RWPE2 (cell line): ENCODE measurements around the gene HECTD4.

ENCODE experiments used
- ATAC-seq: fragments of 200-7000 bp; cut with Tn5 transposase; 3 replicates; pipeline ENCODE4 v1.9.1; 2021; ENCODE audit warnings: low read depth
- DNase-seq: peaks from one replicate; pipeline ENCODE4 v3.0.0-alpha.2; 2020; ENCODE audit warnings: low spot score
- H3K27ac ChIP-seq: fragments of 450-650 bp; 2 replicates; pipeline ENCODE4 v1.5.1; 2017; ENCODE audit warnings: mild to moderate bottlenecking; ENCODE audit not compliant: poor library complexity, severe bottlenecking
- H3K27me3 ChIP-seq: fragments of 250-450 bp; sonication (Bioruptor Pico); 2 replicates; pipeline ENCODE4 v1.5.1; 2021; ENCODE audit warnings: mild to moderate bottlenecking, moderate library complexity; ENCODE audit not compliant: insufficient read depth, poor library complexity, severe bottlenecking
- H3K36me3 ChIP-seq: fragments of 250-450 bp; sonication (Bioruptor Pico); 2 replicates; pipeline ENCODE4 v1.5.1; 2020; ENCODE audit warnings: low read depth, mild to moderate bottlenecking, moderate library complexity
- H3K4me1 ChIP-seq: fragments of 250-450 bp; sonication (Bioruptor Pico); 2 replicates; pipeline ENCODE4 v1.5.1; 2021; ENCODE audit warnings: mild to moderate bottlenecking, moderate library complexity; ENCODE audit not compliant: insufficient read depth, poor library complexity, severe bottlenecking
- H3K4me3 ChIP-seq: fragments of 250-450 bp; sonication (Bioruptor Pico); 2 replicates; pipeline ENCODE4 v1.5.1; 2021; ENCODE audit warnings: mild to moderate bottlenecking, moderate library complexity; ENCODE audit not compliant: severe bottlenecking
- H3K9me3 ChIP-seq: fragments of 250-450 bp; sonication (Bioruptor Pico); 2 replicates; pipeline ENCODE4 v1.5.1; 2021; ENCODE audit warnings: mild to moderate bottlenecking, moderate library complexity; ENCODE audit not compliant: severe bottlenecking
- CTCF ChIP-seq: fragments of 450-650 bp; IDR thresholded peaks from one replicate; pipeline ENCODE4 v1.5.1; 2017; ENCODE audit warnings: mild to moderate bottlenecking, moderate library complexity; ENCODE audit not compliant: poor library complexity, severe bottlenecking

Gene HECTD4

GRCh38 chr12:112192475-112192874, 189.8 kb downstream of the HECTD4 start:
- H3K4me3 ChIP-seq = no peak overlapping the region
- no peaks in the 10 kb centered on the region for H3K27me3 ChIP-seq
- peaks cover 16% of the 10 kb centered on the region for H3K4me1 ChIP-seq
- H3K9me3 ChIP-seq = no peaks in the 10 kb centered on the region
- peak overlapping the region; percentile 20 for H3K27ac ChIP-seq
- no peak for ATAC-seq
- DNase-seq = no peak
- H3K36me3 ChIP-seq = peaks cover 8% of the 10 kb centered on the region
- no peak for TF ChIP-seq CTCF

DNA sequence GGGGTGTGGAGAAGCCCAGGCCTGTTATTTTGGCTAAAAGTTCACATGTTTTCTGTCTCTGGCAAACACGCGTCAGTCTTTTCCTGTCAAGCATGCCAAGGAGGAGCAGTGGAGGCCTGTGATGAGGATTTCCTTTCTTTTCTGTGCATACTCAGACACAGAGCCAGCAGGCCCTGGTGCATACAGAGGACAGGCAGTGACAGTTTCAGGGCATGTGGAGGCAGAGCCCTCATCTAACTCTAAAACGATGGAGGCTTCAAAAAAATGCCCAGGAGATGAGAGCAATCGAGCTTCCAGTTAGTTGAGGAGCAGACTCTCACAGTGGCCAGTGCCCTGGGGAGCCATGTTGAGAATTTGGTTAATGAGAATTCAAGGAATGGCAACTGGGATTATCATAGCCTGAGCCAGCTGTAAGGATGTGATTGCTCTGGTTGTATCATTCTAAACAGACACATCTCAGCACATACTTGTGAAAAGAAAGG, 190.3 kb downstream of the HECTD4 start:
- DNase-seq = no peak
- Histone ChIP-seq H3K4me3 (no peak overlapping the region), H3K4me1 (peaks cover 16% of the 10 kb centered on the region), H3K27ac (peak overlapping the region; percentile 20), H3K36me3 (peaks cover 6% of the 10 kb centered on the region), H3K27me3 (no peaks in the 10 kb centered on the region), H3K9me3 (no peaks in the 10 kb centered on the region)
- peak; percentile 41; the same call in 2 of the 3 replicates for ATAC-seq
- no peak for TF ChIP-seq CTCF

DNA sequence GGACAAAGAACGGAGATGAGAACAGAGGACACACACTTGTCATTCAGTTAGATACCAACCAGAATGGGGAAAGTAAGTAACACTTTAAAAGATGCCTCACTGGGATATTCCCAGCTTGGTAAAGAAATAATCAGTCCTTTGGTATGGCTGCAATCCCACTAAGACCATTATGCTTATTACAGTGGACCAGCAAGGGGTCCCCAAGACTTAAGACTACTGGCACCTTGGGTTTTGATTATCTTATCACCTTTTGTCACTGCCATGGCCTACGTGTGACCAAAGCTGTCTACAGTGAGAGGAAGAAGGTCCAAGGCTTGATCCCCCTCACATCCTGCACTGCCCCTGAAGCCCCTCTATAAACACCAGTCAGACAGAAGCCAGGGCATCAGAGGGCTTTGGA, 191.0 kb downstream of the HECTD4 start:
- Histone ChIP-seq H3K4me1 (peaks cover 16% of the 10 kb centered on the region), H3K4me3 (no peak overlapping the region), H3K36me3 (peaks cover 6% of the 10 kb centered on the region), H3K27me3 (no peaks in the 10 kb centered on the region), H3K27ac (peak overlapping the region; percentile 20), H3K9me3 (no peaks in the 10 kb centered on the region)
- no peak for TF ChIP-seq CTCF
- DNase-seq (no peak), ATAC-seq (no peak)

DNA sequence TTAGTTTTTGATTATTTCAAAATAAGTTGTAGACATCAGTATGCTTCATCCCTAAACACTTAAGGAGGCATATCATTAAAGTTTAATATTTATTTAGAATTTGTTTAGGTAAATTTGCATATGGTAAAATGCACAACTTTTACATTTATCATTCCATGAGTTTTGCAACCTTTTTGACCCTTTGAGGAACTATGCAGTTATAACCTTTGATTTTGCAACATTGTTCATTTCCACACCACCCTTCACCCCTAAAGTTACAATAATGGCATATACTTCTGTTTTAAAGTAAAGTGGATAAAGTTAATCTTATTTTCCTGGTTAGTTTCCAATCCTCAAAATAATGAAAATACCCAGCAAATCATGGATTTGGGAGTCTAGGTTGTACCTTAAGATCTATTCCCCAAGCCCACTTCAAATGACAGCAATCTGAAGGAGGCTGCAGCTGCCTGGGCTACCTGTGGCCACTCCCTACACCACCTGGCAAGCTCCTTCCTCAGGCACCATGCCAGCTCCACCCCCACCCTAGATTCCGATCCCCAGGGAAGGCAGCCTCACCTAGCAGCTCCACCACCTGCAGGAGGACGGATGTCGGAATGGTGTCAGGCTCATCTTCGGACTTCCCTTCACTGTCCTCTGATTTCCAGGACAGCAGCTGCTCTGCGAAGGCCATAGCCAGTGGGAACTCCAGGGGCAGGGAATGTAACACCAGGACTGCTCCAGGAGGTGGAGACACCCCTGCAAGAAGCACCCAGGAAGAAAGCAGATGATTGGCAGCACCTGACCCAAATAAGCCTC, 191.8 kb downstream of the HECTD4 start:
- no peak for TF ChIP-seq CTCF
- Histone ChIP-seq H3K27ac (no peak overlapping the region), H3K27me3 (no peaks in the 10 kb centered on the region), H3K4me1 (peaks cover 16% of the 10 kb centered on the region), H3K9me3 (no peaks in the 10 kb centered on the region), H3K4me3 (no peak overlapping the region), H3K36me3 (peaks cover 6% of the 10 kb centered on the region)
- ATAC-seq (peak; percentile 85), DNase-seq (peak; percentile 78)

GRCh38 chr12:112188130-112188830, 194.0 kb downstream of the HECTD4 start:
- H3K9me3 ChIP-seq = no peaks in the 10 kb centered on the region
- peaks cover 11% of the 10 kb centered on the region for H3K36me3 ChIP-seq
- H3K4me3 ChIP-seq = no peak overlapping the region
- ATAC-seq = no peak
- no peaks in the 10 kb centered on the region for H3K27me3 ChIP-seq
- no peak for DNase-seq
- H3K4me1 ChIP-seq = peaks cover 16% of the 10 kb centered on the region
- no peak overlapping the region for H3K27ac ChIP-seq
- no peak for TF ChIP-seq CTCF
